ENCODE results near the gene RPS6KA5. TPM values are rescaled to one million over a fixed set of nuclear protein-coding genes. Genes with fewer than 3 reads are reported as not detected.

The RPS6KA5 gene
- total RNA-seq, 1 experiment from 2014 or later = 24.2 TPM

GRCh38 chr14:91004987-91005386, 55.5 kb downstream of the RPS6KA5 start:
- RAD21 ChIA-PET (ENCODE audit: low non-redundant PET in 1 of 2, low total read pairs in 2 of 2, uncharacterized antibody in 2 of 2, unreplicated experiment in 2 of 2) = no interaction called here
- POLR2A ChIA-PET = no interaction called here
- Histone ChIP-seq H3K27me3 (ENCODE audit: insufficient read depth, low read length) (no peaks in the 10 kb centered on the region), H2AFZ (ENCODE audit: low read depth, low read length, poor library complexity, severe bottlenecking) (no peak overlapping the region), H3K9me2 (ENCODE audit: insufficient read depth) (no peaks in the 10 kb centered on the region), H3K79me2 (ENCODE audit: insufficient read depth, low read length) (peaks cover 18% of the 10 kb centered on the region; the same call in 1 of the 2 replicates), H4K20me1 (ENCODE audit: insufficient read depth) (no peaks in the 10 kb centered on the region), H3K4me2 (ENCODE audit: low read length) (no peak overlapping the region), H3K27ac (ENCODE audit: low read depth, low read length) (no peak overlapping the region), H3K9me3 (ENCODE audit: control insufficient read depth in 1 of 2, insufficient read depth in 1 of 2, low read depth in 1 of 2, low read length in 2 of 2) (no peaks in the 10 kb centered on the region), H3K36me3 (ENCODE audit: control insufficient read depth in 1 of 2, insufficient read depth in 2 of 2, low read length in 2 of 2) (no peaks in the 10 kb centered on the region), H3K4me1 (ENCODE audit: control insufficient read depth in 1 of 2, insufficient read depth in 2 of 2, low read length in 2 of 2) (peaks cover 12 to 41% of the 10 kb centered on the region in 2 experiments), H3K9ac (ENCODE audit: low read length) (no peak overlapping the region), H3K4me3 (replicated peaks in 1 of 2; ENCODE audit: low read depth in 1 of 2, low read length in 2 of 2) (no peak overlapping the region)
- no TSS peak for BruUV-seq (replicated peaks)
- DNase-seq (ENCODE audit: low read depth, low spot score) = no peak
- TF ChIP-seq EGR1 (IDR thresholded peaks at IDR 0.05; ENCODE audit: low read depth) = no peak
- TF ChIP-seq SIN3A (IDR thresholded peaks at IDR 0.05; ENCODE audit: low read depth) = no peak
- no peak for TF ChIP-seq EZH2phosphoT487 (IDR thresholded peaks at IDR 0.05; ENCODE audit: borderline replicate concordance)
- no peak for TF ChIP-seq ATF3 (IDR thresholded peaks at IDR 0.05)
- TF ChIP-seq SRF (IDR thresholded peaks at IDR 0.05; ENCODE audit: low read depth) = no peak
- no peak for ATAC-seq
- intact Hi-C loops (cut with micrococcal nuclease) = no loop called here
- CTCF ChIA-PET = interaction anchor here (1.1 kb wide), 1 partner anchor 13 kb away, joined by 3 read pairs; no protein-coding TSS in a partner anchor

GRCh38 chr14:90999299-90999698, 61.1 kb downstream of the RPS6KA5 start:
- intact Hi-C loops (cut with micrococcal nuclease) = no loop called here
- TF ChIP-seq EGR1 (IDR thresholded peaks at IDR 0.05; ENCODE audit: low read depth) = no peak
- TF ChIP-seq EZH2phosphoT487 (IDR thresholded peaks at IDR 0.05; ENCODE audit: borderline replicate concordance) = no peak
- TF ChIP-seq MAX (IDR thresholded peaks at IDR 0.05) = no peak

More at GRCh38 chr14:90999299-90999698, 61.1 kb downstream of the RPS6KA5 start:
- DNase-seq (ENCODE audit: low read depth, low spot score) = no peak
- POLR2A ChIA-PET = no interaction called here
- no peak overlapping the region for H3K27ac ChIP-seq (ENCODE audit: low read depth, low read length)
- no peak overlapping the region for H3K9ac ChIP-seq (ENCODE audit: low read length)
- no TSS peak for BruUV-seq (replicated peaks)
- H3K9me2 ChIP-seq (ENCODE audit: insufficient read depth) = no peaks in the 10 kb centered on the region
- ATAC-seq = no peak
- peaks cover 3 to 12% of the 10 kb centered on the region in 2 experiments; a peak in 2 of 4 replicates for H3K4me1 ChIP-seq (ENCODE audit: control insufficient read depth in 1 of 2, insufficient read depth in 2 of 2, low read length in 2 of 2)
- no peaks in the 10 kb centered on the region for H4K20me1 ChIP-seq (ENCODE audit: insufficient read depth)
- H3K27me3 ChIP-seq (ENCODE audit: insufficient read depth, low read length) = no peaks in the 10 kb centered on the region
- no peak overlapping the region for H2AFZ ChIP-seq (ENCODE audit: low read depth, low read length, poor library complexity, severe bottlenecking)
- no peaks in the 10 kb centered on the region for H3K9me3 ChIP-seq (ENCODE audit: control insufficient read depth in 1 of 2, insufficient read depth in 1 of 2, low read depth in 1 of 2, low read length in 2 of 2)
- 0 out of 2 replicates have a peak, but pooled peaks cover 5% of the 10 kb centered on the region for H3K79me2 ChIP-seq (ENCODE audit: insufficient read depth, low read length)
- RAD21 ChIA-PET (ENCODE audit: low non-redundant PET in 1 of 2, low total read pairs in 2 of 2, uncharacterized antibody in 2 of 2, unreplicated experiment in 2 of 2) = no interaction called here
- H3K4me3 ChIP-seq (replicated peaks in 1 of 2; ENCODE audit: low read depth in 1 of 2, low read length in 2 of 2) = no peak overlapping the region
- no peak overlapping the region for H3K4me2 ChIP-seq (ENCODE audit: low read length)
- no peaks in the 10 kb centered on the region for H3K36me3 ChIP-seq (ENCODE audit: control insufficient read depth in 1 of 2, insufficient read depth in 2 of 2, low read length in 2 of 2)
- CTCF ChIA-PET = interaction anchor here (0.6 kb wide), 1 partner anchor 35 kb away, joined by 4 read pairs; no protein-coding TSS in a partner anchor

Data from HCT116 (cell line).